Erythroblast (primary cell): ENCODE data around the gene SMIM27.
A peak's percentile ranks its signal among the peaks of the same experiment; 100 is the strongest.

Source experiments
- DNase-seq, 2 experiments: peaks; one replicate each; lab custom pipeline; 2025; lab: John Stamatoyannopoulos, UW
- GATA1 ChIP-seq: IDR thresholded peaks from 2 replicates; pipeline ENCODE4 v1.6.1; 2011; ENCODE audit warnings: low read depth, mild to moderate bottlenecking, control low read depth, low read length, moderate library complexity
- POLR2A ChIP-seq: IDR thresholded peaks from 2 replicates; pipeline ENCODE4 v1.6.1; 2011; ENCODE audit warnings: mild to moderate bottlenecking, low read length

The SMIM27 gene

DNA sequence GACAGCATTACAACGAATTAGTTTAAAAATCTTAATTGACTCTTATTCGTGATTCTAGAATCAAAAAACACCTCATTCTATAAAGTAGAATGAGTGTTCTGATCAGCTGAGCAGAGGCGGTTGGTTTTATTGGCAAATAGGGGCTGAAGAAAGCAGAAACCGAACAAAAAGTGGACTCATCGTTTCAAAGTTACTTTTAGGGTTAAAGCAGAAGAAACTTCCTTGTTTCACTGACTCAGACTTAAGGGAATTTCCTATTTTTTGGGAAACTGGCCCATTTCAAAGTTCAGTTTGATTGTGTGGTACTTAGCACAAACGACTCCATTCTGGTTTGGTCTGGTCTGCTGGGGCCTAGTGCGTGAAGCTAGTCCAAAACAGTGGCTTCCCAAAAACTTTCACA, 21.7 kb downstream of the SMIM27 start:
- DNase-seq, result no peak

DNA sequence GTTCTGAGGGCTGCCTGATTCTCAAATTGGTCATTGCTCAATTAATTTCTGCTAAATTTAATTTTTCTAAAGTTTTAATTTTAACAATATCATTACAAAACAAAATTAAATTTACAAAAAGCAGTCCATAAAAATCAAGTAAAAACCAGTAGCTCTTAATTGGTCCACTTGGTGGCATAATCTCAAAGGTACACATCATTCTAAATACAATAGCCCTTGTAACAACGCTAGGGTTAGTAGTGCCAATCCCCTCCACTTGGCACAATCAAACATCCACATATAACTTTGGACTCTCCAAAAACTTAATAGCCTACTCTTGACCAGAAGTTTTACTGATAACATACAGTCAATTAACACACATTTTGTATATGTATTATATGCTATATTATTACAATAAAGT, 22.7 kb downstream of the SMIM27 start:
- no peak for DNase-seq

More for the DNA sequence above, 21.7 kb downstream of the SMIM27 start:
- TF ChIP-seq GATA1, result no peak

DNA sequence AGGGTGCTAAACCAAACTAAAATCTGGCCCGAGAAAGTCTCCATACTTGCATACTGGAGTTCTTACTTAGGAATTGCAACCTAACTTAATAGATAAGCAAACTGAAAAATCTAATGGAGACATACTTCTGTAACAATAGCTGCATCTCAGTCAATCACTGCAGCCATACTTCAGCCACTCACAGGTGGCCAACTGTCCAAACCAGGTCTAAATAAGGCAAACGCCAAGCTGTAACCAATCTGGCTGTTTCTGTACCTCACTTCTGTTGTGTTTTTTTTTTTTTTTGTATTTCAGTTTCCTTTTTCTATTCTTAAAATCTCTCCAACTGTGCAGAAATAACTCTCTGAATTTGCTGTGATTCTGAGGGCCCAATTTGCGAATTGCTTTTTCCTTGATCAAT, 25.2 kb downstream of the SMIM27 start:
- TF ChIP-seq GATA1 (no peak), POLR2A (no peak)
- DNase-seq, result no peak

More for the DNA sequence above, 22.7 kb downstream of the SMIM27 start:
- TF ChIP-seq GATA1, result no peak
- TF ChIP-seq POLR2A, result no peak

DNA sequence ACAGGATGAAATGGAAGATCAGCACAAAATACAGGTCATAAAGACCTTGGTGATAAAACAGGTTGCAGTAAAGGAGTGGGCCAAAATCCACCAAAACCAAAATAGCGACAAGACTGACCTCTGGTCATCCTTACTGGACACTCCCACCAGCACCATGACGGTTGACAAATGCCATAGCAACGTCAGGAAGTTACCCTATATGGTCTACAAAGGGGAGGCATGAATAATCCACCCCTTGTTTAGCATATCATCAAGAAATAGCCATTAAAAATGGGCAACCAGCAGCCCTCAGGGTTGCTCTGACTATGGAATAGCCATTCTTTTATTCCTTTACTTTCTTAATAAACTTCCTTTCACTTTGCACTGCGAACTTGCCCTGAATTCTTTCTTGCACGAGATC, 26.8 kb downstream of the SMIM27 start:
- no peak for TF ChIP-seq POLR2A
- TF ChIP-seq GATA1, result no peak
- no peak for DNase-seq

DNA sequence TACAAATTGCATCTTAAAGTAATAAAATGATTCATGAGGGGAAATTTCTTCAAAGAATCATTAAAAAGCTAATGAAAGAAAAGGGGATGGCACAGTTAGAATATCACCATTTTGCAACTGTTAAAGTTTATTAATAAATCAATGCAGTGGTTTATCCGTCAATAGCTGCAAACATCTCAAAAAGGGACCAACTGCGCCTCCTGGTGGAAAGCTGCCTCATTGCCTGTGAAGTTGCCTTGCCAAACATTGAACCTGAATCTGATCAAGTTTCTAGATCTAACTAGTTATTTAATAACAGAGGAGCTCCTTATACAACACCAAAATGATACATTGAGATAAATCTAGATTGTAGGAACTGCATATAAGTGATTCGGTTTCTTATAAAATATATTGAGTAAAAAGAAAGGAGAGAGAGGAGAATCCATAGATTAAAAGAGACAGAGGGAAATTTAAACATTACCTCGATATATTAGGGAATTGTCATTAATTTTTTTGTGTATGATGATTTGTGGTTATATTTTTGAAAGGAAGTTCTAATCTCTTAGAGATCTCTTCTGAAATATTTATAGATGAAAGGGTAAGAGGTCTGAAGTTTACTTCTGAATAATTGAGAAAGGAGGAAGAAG, 27.7 kb downstream of the SMIM27 start:
- peak; percentile 74 to 89 for DNase-seq
- TF ChIP-seq GATA1, result no peak
- TF ChIP-seq POLR2A, result no peak

GRCh38 chr9:32580631-32581300, 28.6 kb downstream of the SMIM27 start:
- peak; percentile 12 to 34 for DNase-seq
- TF ChIP-seq GATA1 (no peak), POLR2A (no peak)

GRCh38 chr9:32581512-32582143, 29.5 kb downstream of the SMIM27 start:
- DNase-seq, result peak; percentile 77 to 83
- TF ChIP-seq POLR2A, result no peak
- TF ChIP-seq GATA1, result no peak

- no peak for TF ChIP-seq POLR2A
- TF ChIP-seq GATA1, result no peak
- no peak for DNase-seq
Observed at GRCh38 chr9:32584784-32585183, 32.7 kb downstream of the SMIM27 start.

GRCh38 chr9:32587901-32588300, 35.8 kb downstream of the SMIM27 start:
- TF ChIP-seq GATA1 (no peak), POLR2A (no peak)
- no peak for DNase-seq

GRCh38 chr9:32589083-32589723, 37.1 kb downstream of the SMIM27 start:
- TF ChIP-seq GATA1 (no peak), POLR2A (no peak)
- peak; percentile 43 to 59 for DNase-seq

GRCh38 chr9:32590476-32590875, 38.3 kb downstream of the SMIM27 start:
- DNase-seq, result no peak
- TF ChIP-seq GATA1 (no peak), POLR2A (no peak)

DNA sequence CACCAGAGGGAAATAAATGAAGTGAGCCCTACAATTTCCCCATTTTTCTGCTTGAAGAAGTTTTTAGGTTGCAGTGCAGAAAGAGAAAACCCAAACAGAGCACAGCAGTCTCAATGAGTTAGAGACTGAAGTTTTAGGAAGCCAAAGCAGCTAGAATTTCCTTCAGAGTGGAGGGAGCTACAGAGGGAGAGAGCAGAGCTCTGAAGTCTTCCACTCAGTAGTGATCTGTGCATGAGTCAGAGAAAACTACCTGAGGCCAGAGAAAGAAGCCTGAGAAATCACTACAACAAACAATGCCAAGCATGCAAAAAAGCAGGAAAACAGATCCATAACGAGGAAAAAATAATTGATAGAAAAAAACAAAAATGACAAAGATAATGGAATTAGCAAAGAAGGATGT, 38.8 kb downstream of the SMIM27 start:
- TF ChIP-seq POLR2A, result no peak
- TF ChIP-seq GATA1, result no peak
- no peak for DNase-seq

GRCh38 chr9:32596096-32596865, 44.2 kb downstream of the SMIM27 start:
- no peak for DNase-seq
- TF ChIP-seq POLR2A (no peak), GATA1 (no peak)
